Activated CD4-positive, CD25-positive, alpha-beta regulatory T cell (primary cell): ENCODE measurements around the gene SMOC2.
"Not testable (repeated sequence)": the region's sequence is repeated elsewhere in the genome, so short reads cannot be mapped to it uniquely, and the experiment has no call there.

Experiments used
- DNase-seq, 4 experiments: peaks; one replicate each; lab custom pipeline; 2025; lab: John Stamatoyannopoulos, UW

SMOC2 gene

DNA sequence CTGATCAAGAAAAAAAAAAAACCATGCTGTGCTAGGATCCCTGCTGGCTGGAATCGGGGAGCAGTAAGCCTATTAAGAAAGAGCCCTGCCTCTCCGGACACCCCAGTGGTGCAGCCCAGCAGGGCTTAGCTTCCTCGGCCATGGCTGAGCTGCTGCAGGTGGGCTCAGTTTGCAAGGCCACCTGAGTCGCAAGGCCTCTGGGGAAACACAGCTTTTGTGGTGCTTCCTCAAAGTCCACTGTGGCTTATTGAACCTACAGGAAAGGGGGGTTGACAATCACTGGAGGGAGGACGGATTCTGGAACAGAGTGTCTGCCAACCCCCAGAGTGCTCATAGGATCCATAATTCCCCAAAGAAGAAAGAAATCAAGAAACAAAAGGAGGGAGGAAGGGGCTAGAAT lies 240.8 kb downstream of the SMOC2 start:
- no peak for DNase-seq

DNA sequence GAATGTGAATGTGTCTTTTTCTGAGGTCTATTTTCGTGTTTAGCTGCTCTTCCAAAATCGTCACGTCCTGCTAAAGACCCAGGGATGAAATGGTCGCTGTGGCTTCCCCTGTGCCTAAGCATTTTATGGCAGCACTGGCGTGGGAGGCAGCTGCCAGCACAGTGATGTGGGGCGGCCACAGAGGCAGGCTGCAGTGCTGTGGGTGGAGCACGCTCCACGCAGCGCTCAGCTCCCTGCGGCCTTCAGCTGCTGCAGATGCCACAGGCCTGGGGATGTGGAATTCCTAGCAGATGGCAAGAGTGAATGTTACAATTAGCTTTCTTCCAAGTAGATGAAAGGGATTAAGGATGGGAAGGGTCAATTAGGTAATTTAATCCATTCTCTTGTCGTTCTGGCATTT lies 242.6 kb downstream of the SMOC2 start:
- no peak for DNase-seq

DNA sequence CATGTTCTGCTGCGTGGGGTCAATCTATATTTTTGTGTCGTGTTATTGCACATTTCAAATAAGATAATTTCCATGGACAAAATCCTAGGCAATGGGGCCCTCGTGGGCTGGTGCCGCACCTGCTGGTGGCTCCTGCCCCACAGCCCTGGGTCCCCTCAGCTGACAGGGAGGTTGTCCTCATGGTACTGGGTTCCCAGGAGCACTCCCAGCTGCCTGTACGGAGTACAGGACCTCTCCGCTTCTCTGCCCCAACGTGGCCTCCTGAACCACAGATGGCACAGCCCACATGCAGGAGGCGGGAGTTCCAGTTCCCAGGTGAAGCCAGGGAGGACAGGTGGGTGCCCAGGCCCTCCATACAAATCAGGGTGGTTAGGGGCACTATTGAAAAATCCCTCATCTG lies 243.5 kb downstream of the SMOC2 start:
- DNase-seq: no peak

DNA sequence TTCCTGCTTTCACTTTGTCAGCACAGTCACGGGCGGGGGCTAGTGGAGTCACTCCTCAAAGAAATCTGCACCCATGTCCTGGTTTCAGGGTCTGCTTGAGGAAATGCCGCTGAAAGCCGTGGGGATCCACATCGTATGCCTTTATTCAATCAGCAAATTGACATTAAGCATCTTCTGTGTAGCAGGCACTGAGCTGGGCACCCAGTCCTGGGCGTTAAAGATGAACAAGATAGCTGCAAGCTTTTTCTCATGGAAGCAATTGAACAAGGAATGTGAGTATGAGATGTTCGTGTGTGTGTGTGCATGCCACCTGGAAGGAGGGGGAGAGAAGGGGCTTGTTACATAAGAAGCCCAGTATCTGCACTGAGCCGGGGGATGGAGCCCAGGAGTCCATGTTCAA lies 243.9 kb downstream of the SMOC2 start:
- DNase-seq: no peak

DNA sequence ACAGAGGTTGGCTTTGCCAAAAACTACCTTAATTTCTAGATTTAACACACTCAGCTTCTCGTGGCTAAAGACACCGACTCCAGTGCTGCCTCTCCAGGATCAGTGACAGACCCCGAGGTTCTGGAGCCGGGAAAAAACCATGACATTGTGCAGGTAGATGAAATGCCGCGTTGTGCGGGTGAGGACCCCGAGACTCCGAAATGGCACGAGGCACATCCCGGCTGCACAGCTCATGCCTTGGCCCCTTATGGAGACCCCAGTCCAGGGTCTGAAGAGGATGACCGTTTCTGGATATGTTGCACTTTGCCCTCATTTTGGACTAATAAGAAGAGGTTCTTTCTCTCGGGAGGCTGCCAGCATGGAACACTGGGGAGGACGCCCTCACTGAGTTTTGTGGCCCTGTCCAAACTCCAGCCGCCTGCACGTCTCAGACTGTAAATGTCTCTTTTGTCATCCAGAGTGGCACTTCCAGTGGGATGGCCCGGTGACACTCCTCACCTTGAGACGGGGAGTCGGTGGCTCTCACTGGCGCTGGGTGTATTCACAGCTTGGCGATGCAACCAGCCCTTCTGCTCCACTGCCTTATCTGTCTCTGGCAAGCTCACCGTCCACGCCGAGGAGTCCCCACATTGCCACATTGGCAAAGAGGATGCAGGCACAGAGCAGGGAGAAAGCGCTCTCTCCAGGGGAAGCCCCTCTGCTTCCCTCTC lies 245.2 kb downstream of the SMOC2 start:
- no peak for DNase-seq

DNA sequence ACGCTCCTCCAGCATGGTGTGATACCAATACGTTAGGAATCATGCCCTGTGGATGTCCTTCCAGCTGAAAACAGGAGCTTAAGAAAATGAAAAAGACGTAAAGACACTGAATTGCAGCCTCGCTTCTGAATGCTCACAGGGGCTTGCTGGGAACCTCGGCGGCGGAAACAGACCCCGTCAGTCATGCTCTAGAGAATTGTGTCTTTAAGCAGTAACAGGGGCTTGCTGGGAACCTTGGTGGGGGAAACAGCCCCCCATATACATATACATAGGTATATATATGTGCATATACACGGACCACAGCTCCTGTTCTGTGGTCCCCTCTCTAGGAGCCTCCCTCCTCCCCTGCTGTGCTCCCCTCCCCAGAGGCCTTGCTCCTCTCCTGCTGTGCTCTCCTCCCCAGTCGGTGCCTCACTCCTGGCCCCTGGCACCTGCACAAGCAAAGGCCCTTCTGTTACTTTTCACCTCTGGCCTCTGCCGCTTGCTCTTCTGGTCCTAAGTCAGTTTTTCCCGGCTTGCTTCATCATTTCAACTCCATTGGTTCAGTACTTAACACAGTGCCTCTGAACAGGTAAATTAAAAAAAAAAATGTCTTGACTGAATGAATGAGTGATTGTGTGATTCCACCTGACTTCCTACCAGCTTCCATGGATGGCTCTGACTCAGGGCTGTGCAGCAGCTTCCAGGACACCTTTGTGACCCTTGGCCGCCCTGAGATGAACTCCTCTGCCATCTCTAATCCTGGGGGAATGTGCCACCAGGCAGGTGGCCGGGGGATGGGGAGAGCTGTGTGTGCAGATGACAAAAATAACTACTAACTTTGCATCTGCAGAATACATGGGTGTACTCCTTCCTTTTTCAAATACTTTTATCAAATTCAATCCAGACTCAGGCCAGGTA lies 246.1 kb downstream of the SMOC2 start:
- no peak for DNase-seq

DNA sequence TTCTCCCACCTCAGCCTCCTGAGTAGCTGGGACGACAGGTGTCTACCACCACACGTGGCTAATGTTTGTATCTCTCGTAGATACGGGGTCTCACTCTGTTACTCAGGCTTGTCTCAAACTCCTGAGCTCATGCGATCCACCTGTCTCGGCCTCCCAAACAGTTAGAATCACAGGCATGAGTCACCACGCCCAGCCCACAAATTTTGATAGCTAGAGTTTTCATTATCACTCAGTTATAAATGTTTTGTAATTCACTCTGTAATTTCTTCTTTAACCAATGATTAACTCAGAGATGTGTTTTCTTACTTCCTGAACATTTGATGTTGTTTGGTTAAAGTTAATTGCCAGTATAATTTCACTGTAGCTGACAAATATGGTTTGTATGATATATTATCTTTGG lies 249.3 kb downstream of the SMOC2 start:
- no peak for DNase-seq

DNA sequence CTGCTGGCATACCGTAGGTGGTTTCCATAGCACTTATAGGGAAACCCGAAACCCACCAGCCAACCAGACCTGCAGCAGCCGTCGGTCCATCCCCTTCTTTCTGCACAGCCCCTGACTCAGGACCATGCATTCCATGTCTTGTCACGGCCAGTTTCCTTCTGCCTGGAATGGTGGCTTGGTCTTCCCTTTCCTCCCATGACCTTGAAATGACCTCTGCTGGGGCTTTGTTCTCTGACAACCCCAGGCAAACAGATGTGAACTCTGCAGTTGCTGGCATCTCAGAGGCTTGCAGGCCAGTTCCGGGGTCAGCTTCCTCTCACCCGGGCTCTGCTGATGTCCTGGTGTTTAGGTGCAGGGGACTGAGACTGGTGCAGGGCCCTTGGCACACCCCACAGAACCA lies 250.8 kb downstream of the SMOC2 start:
- DNase-seq: no peak

DNA sequence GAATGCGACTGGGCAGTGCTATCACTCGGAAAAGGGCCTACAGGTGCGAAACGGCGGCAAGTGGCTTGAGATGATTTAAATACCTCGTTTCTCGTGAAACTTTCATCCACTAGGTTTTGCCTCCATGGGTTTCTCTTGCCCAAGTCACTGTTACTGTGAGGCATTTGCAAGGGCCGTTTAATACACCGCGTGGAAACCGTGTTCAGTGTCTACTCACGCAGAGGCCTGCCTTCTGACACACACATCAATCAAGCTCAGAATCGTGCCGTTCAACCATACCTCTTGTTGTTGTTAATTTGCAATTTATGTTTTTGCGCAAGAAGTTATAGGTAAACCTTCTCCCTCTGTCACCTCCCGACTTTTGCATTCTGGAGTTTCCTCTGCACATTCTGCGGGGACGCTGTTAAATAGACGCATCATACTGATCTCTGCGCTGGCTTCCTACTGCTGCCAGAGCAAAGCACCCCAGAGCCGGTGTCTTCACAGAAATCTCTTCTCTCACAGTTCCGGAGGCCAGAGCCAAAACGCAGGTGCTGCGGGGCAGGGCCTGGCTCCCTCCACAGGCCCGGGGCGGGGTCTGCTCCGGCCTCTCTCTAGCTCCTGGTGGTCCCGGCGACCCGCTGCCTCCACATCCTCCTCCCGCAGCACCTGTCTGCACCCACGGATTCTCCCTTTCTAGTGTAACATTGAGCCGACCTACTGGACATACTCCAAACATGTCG lies 251.4 kb downstream of the SMOC2 start:
- no peak for DNase-seq

DNA sequence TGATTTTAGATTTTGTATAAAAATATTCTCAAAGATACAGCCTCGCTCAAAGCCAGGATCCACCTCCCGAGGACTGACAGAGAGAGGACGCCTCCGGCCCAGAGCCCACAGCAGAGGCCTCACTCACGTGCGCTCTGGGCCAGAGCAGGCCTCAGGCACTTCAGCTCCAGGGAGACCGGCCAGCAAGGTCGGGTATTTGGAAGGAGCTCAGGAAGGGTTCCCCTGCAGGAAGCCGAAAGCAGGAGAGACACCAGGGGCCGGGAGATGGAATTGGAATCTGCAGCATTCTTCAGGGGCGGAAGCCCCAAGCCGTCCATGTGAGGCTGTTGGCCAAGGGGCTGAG lies 251.9 kb downstream of the SMOC2 start:
- not testable (repeated sequence) for DNase-seq

DNA sequence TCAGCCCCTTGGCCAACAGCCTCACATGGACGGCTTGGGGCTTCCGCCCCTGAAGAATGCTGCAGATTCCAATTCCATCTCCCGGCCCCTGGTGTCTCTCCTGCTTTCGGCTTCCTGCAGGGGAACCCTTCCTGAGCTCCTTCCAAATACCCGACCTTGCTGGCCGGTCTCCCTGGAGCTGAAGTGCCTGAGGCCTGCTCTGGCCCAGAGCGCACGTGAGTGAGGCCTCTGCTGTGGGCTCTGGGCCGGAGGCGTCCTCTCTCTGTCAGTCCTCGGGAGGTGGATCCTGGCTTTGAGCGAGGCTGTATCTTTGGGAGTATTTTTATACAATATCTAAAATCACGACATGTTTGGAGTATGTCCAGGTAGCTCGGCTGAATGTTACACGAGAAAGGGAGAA lies 253.8 kb downstream of the SMOC2 start:
- not testable (repeated sequence) for DNase-seq

DNA sequence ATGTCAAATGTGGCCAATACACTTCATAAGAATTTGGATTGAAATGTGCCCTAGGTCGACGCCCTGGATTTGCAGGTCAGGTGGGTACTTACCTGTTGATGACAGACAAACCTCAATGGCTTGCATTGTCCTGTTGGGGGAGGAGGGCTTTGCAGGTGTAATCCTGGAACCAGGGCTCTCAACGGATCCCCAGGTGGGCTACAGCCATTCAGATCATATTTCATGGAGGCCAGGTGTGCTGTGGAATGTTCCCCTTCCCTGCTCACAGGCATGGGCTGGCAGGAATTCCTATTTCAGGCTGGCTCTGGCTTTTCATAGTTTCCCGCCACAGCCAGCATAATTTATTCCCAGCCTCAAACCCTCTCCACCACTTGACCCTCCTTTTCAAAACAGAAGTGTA lies 254.7 kb downstream of the SMOC2 start:
- DNase-seq: no peak

DNA sequence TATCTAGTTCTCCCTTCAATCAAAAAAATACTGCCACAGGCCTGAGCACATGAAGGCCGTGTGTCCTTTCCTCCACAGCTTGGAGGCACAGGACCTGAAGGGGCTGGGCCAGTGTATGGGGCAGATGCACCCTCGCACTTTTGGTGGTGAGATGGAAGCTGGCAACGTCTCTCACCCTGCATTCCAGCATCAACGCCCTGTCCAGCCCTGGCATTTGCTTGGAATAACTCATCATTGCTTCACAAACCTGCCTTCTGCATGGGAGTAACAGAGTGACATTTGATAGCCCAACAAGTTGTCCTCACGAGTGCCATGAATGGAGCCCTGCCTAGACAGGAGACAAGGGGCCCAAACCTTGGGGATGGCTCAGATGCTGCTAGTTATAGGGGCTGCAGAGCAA lies 257.9 kb downstream of the SMOC2 start:
- DNase-seq: no peak

DNA sequence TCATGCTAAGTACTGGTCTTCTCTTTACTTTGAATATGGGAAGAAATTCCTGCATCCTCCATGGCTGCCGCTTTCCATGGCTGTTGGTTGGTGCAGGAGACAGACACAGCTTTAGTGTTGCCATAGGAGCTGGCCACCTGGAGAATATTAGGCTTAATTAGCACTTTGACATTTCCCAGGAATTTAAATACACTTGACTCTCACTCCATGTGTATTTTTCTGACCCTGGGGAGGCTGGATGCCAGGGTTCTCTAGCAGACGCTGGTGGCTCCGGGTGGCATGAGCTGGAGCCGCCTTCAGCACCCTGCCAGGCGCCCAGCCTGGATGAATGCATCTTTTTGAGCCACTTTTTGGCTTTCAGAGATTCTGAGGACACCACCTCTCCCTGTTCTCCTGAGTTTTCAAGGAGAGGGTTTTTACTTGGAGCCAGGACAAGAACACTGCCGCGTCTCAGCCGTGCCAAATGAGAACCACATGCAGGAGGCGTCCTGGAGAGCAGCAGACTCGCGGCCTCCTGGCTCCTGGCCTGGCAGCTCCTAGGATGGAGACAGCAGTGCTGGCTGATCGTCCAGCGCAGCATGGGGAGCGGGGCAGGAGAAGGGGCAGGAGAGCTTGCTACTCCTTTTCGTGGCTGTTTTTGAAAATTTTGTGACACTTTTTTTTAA lies 258.8 kb downstream of the SMOC2 start:
- DNase-seq: no peak

DNA sequence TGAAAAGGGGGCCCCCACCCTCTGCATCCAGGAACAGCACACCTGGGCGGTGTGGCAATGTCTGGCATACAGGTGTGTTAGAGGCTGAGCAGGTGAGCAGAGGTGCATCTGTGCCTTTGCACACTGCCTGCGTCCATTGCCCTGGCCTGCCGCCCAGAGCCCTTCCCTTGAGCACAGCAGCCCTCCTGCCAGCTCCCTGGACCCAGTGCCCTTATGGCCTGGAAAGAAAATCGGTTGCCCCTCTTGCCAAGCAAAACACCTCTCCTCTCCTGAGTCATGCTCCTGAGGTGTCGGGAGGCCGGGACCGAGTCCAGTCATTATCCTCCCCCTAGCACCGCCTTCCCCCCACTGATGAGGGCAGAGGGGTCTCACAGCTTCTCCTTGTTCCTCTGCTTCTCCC lies 259.9 kb downstream of the SMOC2 start:
- no peak for DNase-seq

DNA sequence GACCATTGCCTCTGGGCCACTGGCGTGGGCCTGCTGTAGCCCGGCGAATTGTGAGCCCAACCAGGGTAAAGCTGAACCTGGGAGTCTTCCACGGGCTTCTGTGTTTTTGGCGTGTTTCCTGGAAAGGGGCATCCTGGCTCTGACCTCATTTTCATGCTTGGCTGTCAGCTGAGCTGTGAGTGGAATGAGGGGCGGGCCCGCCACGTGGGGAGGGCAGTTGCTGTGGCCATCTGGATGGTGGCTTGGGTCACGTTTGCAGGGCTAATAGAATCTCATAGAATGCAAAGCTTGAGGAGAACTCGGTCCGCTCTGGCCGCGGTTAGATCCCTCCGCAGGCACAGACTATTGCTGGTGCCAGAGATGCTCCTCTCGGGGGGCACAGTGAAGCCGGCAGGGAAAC lies 263.0 kb downstream of the SMOC2 start:
- no peak for DNase-seq

DNA sequence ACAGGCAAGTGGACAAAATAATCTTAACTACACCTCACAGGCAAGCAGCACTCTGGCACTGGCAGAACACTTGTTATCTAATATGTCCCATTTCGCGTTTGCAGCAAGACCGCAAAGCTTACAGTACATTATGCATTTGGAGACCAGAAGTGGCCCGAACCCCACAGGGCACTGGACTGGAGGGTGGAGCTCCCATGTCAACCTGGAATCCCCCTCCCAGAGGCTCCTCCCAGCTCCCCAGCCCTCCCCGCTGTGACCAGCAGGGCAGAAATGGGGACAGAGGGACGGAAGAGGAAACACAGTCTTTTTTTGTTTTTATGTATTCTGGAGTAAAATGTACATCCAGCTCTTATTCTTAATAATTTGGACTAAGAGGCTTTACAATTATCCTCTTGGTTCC lies 263.7 kb downstream of the SMOC2 start:
- no peak for DNase-seq

DNA sequence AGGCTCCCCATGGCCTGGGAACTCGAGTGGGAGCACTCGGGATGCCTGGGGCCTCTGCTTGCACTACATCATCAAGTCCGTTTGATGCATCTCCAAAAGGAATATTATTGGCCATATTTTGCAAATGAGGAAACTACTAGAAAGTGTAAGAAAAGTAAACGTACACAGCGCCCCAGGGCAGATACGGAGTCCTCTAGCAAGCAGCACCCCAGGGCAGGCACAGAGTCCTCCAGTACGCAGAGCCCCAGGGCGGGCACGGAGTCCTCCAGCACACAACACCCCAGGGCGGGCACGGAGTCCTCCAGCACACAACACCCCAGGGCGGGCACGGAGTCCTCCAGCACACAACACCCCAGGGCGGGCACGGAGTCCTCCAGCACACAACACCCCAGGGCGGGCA lies 264.3 kb downstream of the SMOC2 start:
- DNase-seq: not testable (repeated sequence)

DNA sequence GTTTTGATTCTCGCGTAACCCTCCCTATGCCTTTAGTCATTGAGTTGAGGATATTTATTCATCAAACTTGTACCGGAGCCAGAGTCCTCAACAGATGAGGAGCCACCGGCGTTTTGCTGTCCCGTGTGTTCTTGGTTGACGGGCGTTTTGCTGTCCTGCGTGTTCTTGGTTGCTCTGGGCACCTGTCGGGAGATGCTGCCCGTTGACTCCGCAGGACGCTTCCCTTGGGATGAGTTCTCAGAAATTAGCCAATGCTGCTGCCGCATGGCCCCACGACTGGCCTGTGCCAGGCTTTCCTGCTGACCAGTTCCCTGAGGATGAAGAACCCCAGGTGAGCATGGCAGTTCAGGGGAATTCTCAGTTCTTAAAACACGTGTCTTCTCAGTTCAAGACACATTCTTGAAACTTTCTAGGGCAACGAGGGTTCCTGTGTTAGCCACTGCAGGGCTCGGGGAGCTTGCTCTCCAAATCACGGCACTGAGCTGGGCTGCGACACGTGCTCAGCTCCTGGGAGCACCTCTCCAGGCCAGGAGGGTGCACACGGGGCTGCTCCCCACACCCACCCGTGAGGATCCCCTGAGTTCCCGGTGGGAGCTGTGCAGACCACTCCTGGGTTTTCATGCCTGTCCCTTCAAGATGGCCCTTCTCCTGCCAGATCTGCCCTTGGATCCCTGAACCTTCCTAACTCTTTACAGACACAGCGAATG lies 265.6 kb downstream of the SMOC2 start:
- DNase-seq: no peak

DNA sequence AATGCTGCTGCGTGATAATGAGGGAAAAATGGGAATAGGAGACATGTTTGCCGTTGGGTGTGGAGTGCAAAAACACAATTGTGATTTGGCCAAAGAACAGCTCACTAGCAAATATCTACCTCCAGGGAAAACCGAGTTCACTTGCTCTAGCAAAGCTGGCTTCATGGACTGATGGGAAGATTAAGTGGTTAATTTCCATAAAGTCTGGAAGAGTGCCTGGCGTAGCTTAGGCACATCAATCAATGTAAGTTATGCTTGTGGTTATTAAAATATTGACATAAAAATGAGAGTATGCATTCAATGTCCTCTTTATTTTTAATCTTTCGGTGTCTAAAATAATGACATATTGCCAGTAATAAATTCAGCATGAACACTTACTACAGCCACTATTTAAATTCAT lies 267.5 kb downstream of the SMOC2 start:
- DNase-seq: no peak

DNA sequence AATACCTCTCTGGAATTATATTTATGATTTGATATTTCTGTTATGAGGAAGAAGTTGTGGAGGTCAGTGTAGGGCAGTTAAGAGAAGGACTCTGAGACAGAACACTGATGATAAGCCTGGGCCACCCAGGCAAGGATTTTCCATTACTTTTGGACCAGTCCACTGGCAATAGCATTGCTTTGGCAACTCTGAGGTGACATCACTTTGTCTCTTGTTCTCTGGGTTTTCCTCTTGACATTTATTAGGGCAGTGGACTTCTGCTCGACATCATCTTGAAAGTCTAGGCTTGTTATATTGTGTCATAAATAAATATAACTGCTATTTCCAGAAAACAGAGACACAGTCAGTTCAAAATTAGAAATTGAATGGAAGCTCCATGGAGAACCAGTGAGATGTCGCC lies 268.0 kb downstream of the SMOC2 start:
- DNase-seq: no peak

DNA sequence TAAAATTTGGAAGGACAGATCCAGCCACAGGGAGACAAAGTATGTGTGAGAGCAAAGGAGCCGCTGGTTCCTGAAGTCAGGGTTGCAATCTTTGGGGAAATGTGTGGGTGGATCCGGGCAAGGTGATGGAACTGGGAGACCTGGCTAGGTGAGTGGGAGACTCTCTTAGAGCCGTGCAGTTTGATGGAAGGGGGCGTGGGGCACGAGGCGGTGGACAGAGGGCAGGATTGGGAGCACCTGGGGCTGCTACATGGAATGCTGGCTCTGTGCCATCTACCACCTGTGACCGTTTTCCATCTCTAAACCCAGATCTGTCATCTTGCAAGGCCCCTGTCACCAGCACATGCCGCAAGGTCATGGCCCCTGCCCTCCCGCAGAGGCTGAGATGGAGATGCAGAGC lies 268.4 kb downstream of the SMOC2 start:
- DNase-seq: no peak
